ENCODE measurements around the gene ADAMTS2. TPM values are rescaled to one million over a fixed set of nuclear protein-coding genes. Genes with fewer than 3 reads are reported as not detected.

ADAMTS2 gene
- total RNA-seq, 1 experiment from 2014 or later, result not detected

DNA sequence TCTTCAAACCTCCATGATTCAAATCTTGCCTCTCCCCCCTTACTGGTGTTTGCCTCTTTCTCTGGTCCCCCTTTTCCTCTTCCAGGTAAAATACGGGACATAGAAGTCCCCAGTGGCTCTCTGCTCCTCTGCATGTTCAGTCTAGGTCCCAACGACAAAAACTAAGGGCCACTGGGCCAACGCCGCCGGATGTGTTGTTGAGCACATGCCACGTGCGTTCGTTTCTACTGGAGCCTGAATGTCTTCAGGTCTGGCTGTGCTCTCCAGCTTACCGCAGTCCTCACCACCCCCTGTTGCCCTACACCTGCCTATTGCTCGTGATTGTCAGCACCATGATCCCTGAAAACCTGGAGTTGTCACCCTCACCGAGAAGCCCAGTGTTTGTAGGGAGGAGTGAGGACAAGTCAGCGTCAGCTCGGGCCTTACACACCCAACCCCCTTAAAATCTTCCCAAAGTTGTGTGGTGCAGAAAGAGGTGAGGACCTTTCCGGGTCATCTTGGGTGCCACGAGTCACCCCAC lies 2.8 kb upstream of the ADAMTS2 start:
- Histone ChIP-seq H3K9ac (ENCODE audit: low read length) (no peak overlapping the region), H3K9me2 (replicated peaks; ENCODE audit: low read length) (no peaks in the 10 kb centered on the region), H3K4me3 (ENCODE audit: low read length) (no peak overlapping the region), H3K4me2 (ENCODE audit: low read length) (no peak overlapping the region), H3K27ac (ENCODE audit: low read length) (no peak overlapping the region), H3K9me3 (ENCODE audit: low read length) (no peaks in the 10 kb centered on the region), H2AFZ (ENCODE audit: low read length) (no peak overlapping the region), H3K79me2 (ENCODE audit: low read length) (no peaks in the 10 kb centered on the region), H3K27me3 (ENCODE audit: low read length) (peaks cover 61% of the 10 kb centered on the region), H3F3A (ENCODE audit: low read length, unreplicated experiment) (no peaks in the 10 kb centered on the region), H3K4me1 (ENCODE audit: insufficient read depth, low read length) (no peaks in the 10 kb centered on the region), H3K36me3 (ENCODE audit: low read depth, low read length) (no peaks in the 10 kb centered on the region), H4K20me1 (ENCODE audit: low read length) (no peaks in the 10 kb centered on the region)
- ATAC-seq (no peak), DNase-seq (no peak)
- no TSS peak for BruUV-seq (replicated peaks)
- TF ChIP-seq EZH2 (IDR thresholded peaks at IDR 0.05; ENCODE audit: low read length, unreplicated experiment), result no peak
- TF ChIP-seq, protein P1, sequence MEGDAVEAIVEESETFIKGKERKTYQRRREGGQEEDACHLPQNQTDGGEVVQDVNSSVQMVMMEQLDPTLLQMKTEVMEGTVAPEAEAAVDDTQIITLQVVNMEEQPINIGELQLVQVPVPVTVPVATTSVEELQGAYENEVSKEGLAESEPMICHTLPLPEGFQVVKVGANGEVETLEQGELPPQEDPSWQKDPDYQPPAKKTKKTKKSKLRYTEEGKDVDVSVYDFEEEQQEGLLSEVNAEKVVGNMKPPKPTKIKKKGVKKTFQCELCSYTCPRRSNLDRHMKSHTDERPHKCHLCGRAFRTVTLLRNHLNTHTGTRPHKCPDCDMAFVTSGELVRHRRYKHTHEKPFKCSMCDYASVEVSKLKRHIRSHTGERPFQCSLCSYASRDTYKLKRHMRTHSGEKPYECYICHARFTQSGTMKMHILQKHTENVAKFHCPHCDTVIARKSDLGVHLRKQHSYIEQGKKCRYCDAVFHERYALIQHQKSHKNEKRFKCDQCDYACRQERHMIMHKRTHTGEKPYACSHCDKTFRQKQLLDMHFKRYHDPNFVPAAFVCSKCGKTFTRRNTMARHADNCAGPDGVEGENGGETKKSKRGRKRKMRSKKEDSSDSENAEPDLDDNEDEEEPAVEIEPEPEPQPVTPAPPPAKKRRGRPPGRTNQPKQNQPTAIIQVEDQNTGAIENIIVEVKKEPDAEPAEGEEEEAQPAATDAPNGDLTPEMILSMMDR (conservative IDR thresholded peaks at IDR 0.05; ENCODE audit: low read depth, low read length), result no peak
- no peak for TF ChIP-seq EZH2phosphoT487 (IDR thresholded peaks at IDR 0.05; ENCODE audit: borderline replicate concordance, low read length)
- ChIA-PET POLR2A (ENCODE audit: unreplicated experiment) (no interaction called here), CTCF (no interaction called here)
- intact Hi-C loops (cut with micrococcal nuclease), result no loop called here

DNA sequence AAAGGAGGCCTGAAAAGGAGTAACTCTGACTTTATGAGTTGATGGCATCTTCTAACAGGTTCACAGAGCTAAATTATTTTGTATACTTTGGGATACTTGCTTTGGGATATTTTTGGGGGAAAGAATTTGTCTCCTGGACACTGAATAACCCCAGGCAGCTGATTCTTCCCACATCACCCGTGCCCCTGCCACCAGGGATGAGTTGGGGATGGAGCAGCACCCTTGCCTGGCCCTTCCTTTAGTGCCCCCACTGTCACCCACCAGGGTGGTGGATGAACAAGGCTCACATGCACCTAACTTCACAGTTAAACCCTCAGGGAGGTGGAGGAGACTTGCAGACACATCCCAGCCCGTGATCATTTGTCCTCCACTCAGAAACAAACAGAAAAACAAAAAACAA lies 2.3 kb upstream of the ADAMTS2 start:
- CTCF ChIA-PET, result no interaction called here

GRCh38 chr5:179346875-179347274 lies 1.6 kb upstream of the ADAMTS2 start:
- intact Hi-C loops (cut with micrococcal nuclease), result no loop called here
- ChIA-PET POLR2A (ENCODE audit: unreplicated experiment) (no interaction called here), CTCF (no interaction called here)
- H3F3A ChIP-seq (ENCODE audit: low read length, unreplicated experiment), result no peaks in the 10 kb centered on the region
- H2AFZ ChIP-seq (ENCODE audit: low read length), result no peak overlapping the region
- BruUV-seq (replicated peaks), result no TSS peak
- H3K4me1 ChIP-seq (ENCODE audit: insufficient read depth, low read length), result no peaks in the 10 kb centered on the region
- no peak overlapping the region for H3K4me2 ChIP-seq (ENCODE audit: low read length)
- no peak for DNase-seq
- H3K27ac ChIP-seq (ENCODE audit: low read length), result no peak overlapping the region
- H3K79me2 ChIP-seq (ENCODE audit: low read length), result no peaks in the 10 kb centered on the region
- H3K9me2 ChIP-seq (replicated peaks; ENCODE audit: low read length), result no peaks in the 10 kb centered on the region
- H3K9ac ChIP-seq (ENCODE audit: low read length), result no peak overlapping the region
- H3K9me3 ChIP-seq (ENCODE audit: low read length), result no peaks in the 10 kb centered on the region
- no peaks in the 10 kb centered on the region for H4K20me1 ChIP-seq (ENCODE audit: low read length)
- no peaks in the 10 kb centered on the region for H3K36me3 ChIP-seq (ENCODE audit: low read depth, low read length)
- TF ChIP-seq EZH2phosphoT487 (IDR thresholded peaks at IDR 0.05; ENCODE audit: borderline replicate concordance, low read length), result no peak
- TF ChIP-seq, protein P1 (conservative IDR thresholded peaks at IDR 0.05; ENCODE audit: low read depth, low read length), result no peak
- TF ChIP-seq EZH2 (IDR thresholded peaks at IDR 0.05; ENCODE audit: low read length, unreplicated experiment), result no peak
- peaks cover 67% of the 10 kb centered on the region for H3K27me3 ChIP-seq (ENCODE audit: low read length)
- H3K4me3 ChIP-seq (ENCODE audit: low read length), result no peak overlapping the region
- no peak for ATAC-seq

More for the DNA sequence above, 2.3 kb upstream of the ADAMTS2 start:
- no peak for ATAC-seq
- Histone ChIP-seq H2AFZ (ENCODE audit: low read length) (no peak overlapping the region), H3K4me1 (ENCODE audit: insufficient read depth, low read length) (no peaks in the 10 kb centered on the region), H3K36me3 (ENCODE audit: low read depth, low read length) (no peaks in the 10 kb centered on the region), H3K9me2 (replicated peaks; ENCODE audit: low read length) (no peaks in the 10 kb centered on the region), H3K4me2 (ENCODE audit: low read length) (no peak overlapping the region), H3K27ac (ENCODE audit: low read length) (no peak overlapping the region), H3K27me3 (ENCODE audit: low read length) (peaks cover 66% of the 10 kb centered on the region), H4K20me1 (ENCODE audit: low read length) (no peaks in the 10 kb centered on the region), H3F3A (ENCODE audit: low read length, unreplicated experiment) (no peaks in the 10 kb centered on the region), H3K4me3 (ENCODE audit: low read length) (no peak overlapping the region), H3K9ac (ENCODE audit: low read length) (no peak overlapping the region), H3K79me2 (ENCODE audit: low read length) (no peaks in the 10 kb centered on the region), H3K9me3 (ENCODE audit: low read length) (no peaks in the 10 kb centered on the region)
- no peak for DNase-seq
- intact Hi-C loops (cut with micrococcal nuclease), result no loop called here
- POLR2A ChIA-PET (ENCODE audit: unreplicated experiment), result no interaction called here
- BruUV-seq (replicated peaks), result no TSS peak
- TF ChIP-seq, protein P1 (conservative IDR thresholded peaks at IDR 0.05; ENCODE audit: low read depth, low read length), result no peak
- TF ChIP-seq EZH2phosphoT487 (IDR thresholded peaks at IDR 0.05; ENCODE audit: borderline replicate concordance, low read length) (no peak), EZH2 (IDR thresholded peaks at IDR 0.05; ENCODE audit: low read length, unreplicated experiment) (no peak)
